K562 (cell line): ENCODE data around the gene PIP5KL1. TPM values are rescaled to one million over a fixed set of nuclear protein-coding genes. Genes with fewer than 3 reads are reported as not detected.
A peak's percentile ranks its signal among the peaks of the same experiment; 100 is the strongest.

ENCODE experiments used
- ATAC-seq: fragments of 200-7000 bp; cut with Tn5 transposase; 3 replicates; pipeline ENCODE4 v1.9.1; 2020; ENCODE audit warnings: moderate library complexity
- BruUV-seq: library from RNA; stranded (reverse); fragments of 400-500 nt; replicated peaks from 2 replicates; lab custom pipeline; 2021; lab: Mats Ljungman, UMichigan
- CTCF ChIA-PET: fragments of 300-600 bp; formaldehyde crosslinking; extraction: SDS; loops from one replicate; lab custom pipeline; 2021; ENCODE audit warnings: low intra/inter-chr PET ratio; lab: Yijun Ruan, JAX
- POLR2A ChIA-PET: fragments of 300-600, 350-650 bp; sonication (Branson Sonifier 250); formaldehyde crosslinking; extraction: SDS; loops from one replicate; lab custom pipeline; 2021; ENCODE audit warnings: antibody characterized with exemption, inconsistent platforms; lab: Yijun Ruan, JAX
- DNase-seq, 4 experiments: peaks; one replicate each; pipeline versions ENCODE4 v3.0.0 to v3.0.0-alpha.2; 2011 to 2018; ENCODE audit warnings: low spot score in 3 of 4, mixed read lengths in 3 of 4; ENCODE audit errors: extremely low read depth in 1 of 4
- FAIRE-seq: peaks from 2 replicates; lab custom pipeline; 2011; peaks lifted over from hg19 to GRCh38; lab: Jason Lieb, UNC
- H2AFZ ChIP-seq: 2 replicates; pipeline ENCODE4 v1.6.0; 2011; ENCODE audit warnings: low read depth, low read length, control low read depth, inconsistent platforms
- H3K27ac ChIP-seq: fragments of 200-600 bp; 3 replicates; pipeline ENCODE4 v1.8.0; 2011; ENCODE audit warnings: low read depth, mild to moderate bottlenecking, control low read depth, inconsistent platforms, low read length, moderate library complexity, mixed read lengths; ENCODE audit errors: extremely low read depth
- H3K27me3 ChIP-seq, 2 experiments: fragments of 300-600 bp in 1 of 2; 2 replicates in 1 of 2; 3 replicates in 1 of 2; pipeline versions ENCODE4 v1.6.0 to v1.8.0; 2011; ENCODE audit warnings: inconsistent platforms in 2 of 2, low read length in 2 of 2, mild to moderate bottlenecking in 1 of 2, mixed read lengths in 1 of 2, moderate library complexity in 1 of 2; ENCODE audit not compliant: control insufficient read depth in 2 of 2, insufficient read depth in 2 of 2
- H3K36me3 ChIP-seq: fragments of 300-600 bp; 3 replicates; pipeline ENCODE4 v1.8.0; 2011; ENCODE audit warnings: mild to moderate bottlenecking, low read length, inconsistent platforms; ENCODE audit not compliant: control insufficient read depth, insufficient read depth
- H3K4me1 ChIP-seq, 2 experiments: fragments of 200-600 bp in 1 of 2; replicated peaks in 1 of 2; 2 replicates in 1 of 2; 3 replicates in 1 of 2; pipeline versions ENCODE4 v1.5.1 to v1.8.0; 2011; ENCODE audit warnings: inconsistent platforms in 2 of 2, low read length in 2 of 2, mild to moderate bottlenecking in 1 of 2, mixed read lengths in 1 of 2, moderate library complexity in 1 of 2; ENCODE audit not compliant: control insufficient read depth in 2 of 2, insufficient read depth in 2 of 2
- H3K4me2 ChIP-seq: 2 replicates; pipeline ENCODE4 v1.6.1; 2011; ENCODE audit warnings: low read length, control low read depth, inconsistent platforms, mixed read lengths; ENCODE audit not compliant: insufficient read depth
- H3K4me3 ChIP-seq: fragments of 200-600 bp; sonication (generic), shearing (Covaris generic); 2 replicates; pipeline ENCODE4 v1.5.1; 2016; ENCODE audit warnings: control low read depth, inconsistent platforms
- H3K79me2 ChIP-seq: fragments of 200-600 bp; 3 replicates; pipeline ENCODE4 v1.8.0; 2011; ENCODE audit warnings: low read length, inconsistent platforms; ENCODE audit not compliant: control insufficient read depth, insufficient read depth
- H3K9ac ChIP-seq, 2 experiments: 2 replicates each; pipeline versions ENCODE4 v1.6.0 to v1.6.1; 2011; ENCODE audit warnings: low read depth in 2 of 2, low read length in 2 of 2, control low read depth in 1 of 2, inconsistent platforms in 1 of 2, mild to moderate bottlenecking in 1 of 2, mixed read lengths in 1 of 2; ENCODE audit not compliant: insufficient read depth in 1 of 2
- H3K9me1 ChIP-seq: one replicate; pipeline ENCODE4 v1.6.0; 2011; ENCODE audit warnings: inconsistent platforms, mild to moderate bottlenecking, low read length, moderate library complexity; ENCODE audit not compliant: control insufficient read depth, insufficient read depth
- H3K9me3 ChIP-seq: replicated peaks from 2 replicates; pipeline ENCODE4 v1.5.1; 2011; ENCODE audit warnings: low read depth, low read length, inconsistent platforms; ENCODE audit not compliant: control insufficient read depth, insufficient read depth
- H4K20me1 ChIP-seq: replicated peaks from 2 replicates; pipeline ENCODE4 v1.6.1; 2011; ENCODE audit warnings: low read length, inconsistent platforms, mixed read lengths; ENCODE audit not compliant: control insufficient read depth, insufficient read depth
- CREB5 ChIP-seq: fragments of 250-450 bp; sonication (Bioruptor Pico); IDR thresholded peaks from 2 replicates; pipeline ENCODE4 v1.5.0; 2020; ENCODE audit warnings: mild to moderate bottlenecking
- GATA2 ChIP-seq: sonication (generic); formaldehyde crosslinking; IDR thresholded peaks from 2 replicates; pipeline ENCODE4 v1.4.0; 2020; ENCODE audit warnings: mild to moderate bottlenecking, missing genetic modification reagents
- NFE2L1 ChIP-seq: fragments of 450-650 bp; IDR thresholded peaks from 2 replicates; pipeline ENCODE4 v1.6.1; 2016; ENCODE audit warnings: missing genetic modification characterization, low read depth, mild to moderate bottlenecking, missing compliant biosample characterization, moderate library complexity, borderline replicate concordance
- NKRF ChIP-seq: fragments of 450-650 bp; IDR thresholded peaks from 2 replicates; pipeline ENCODE4 v1.6.1; 2016; ENCODE audit warnings: borderline replicate concordance
- RREB1 ChIP-seq: fragments of 250-450 bp; sonication (Bioruptor Pico); IDR thresholded peaks from 2 replicates; pipeline ENCODE4 v1.4.0; 2020
- ZFX ChIP-seq: sonication (generic); formaldehyde crosslinking; IDR thresholded peaks from 2 replicates; pipeline ENCODE4 v1.8.0; 2022; ENCODE audit warnings: mild to moderate bottlenecking, missing genetic modification reagents, moderate library complexity
- WGBS: fragments of 100-300 bp; shearing (Covaris generic); methylation state at CpG from one replicate; pipeline ENCODE4 v1.1.6; 2016; ENCODE audit warnings: low coverage, mixed read lengths; ENCODE audit not compliant: insufficient coverage; ENCODE audit errors: missing lambda C conversion rate; 5-methylcytosine and 5-hydroxymethylcytosine counted together
- in situ Hi-C: fragments of 300-500 bp; cut with MboI; formaldehyde crosslinking; loops from 4 replicates; pipeline ENCODE4 v1.15.0; 2018; ENCODE audit warnings: inconsistent platforms, mixed read lengths
- intact Hi-C: fragments of 100-400 bp; cut with micrococcal nuclease; formaldehyde crosslinking; loops from 2 replicates; pipeline ENCODE4 v1.14.2; 2022
- polyA plus RNA-seq, 8 experiments: library from polyadenylated mRNA; depleted of rRNA in 4 of 8; stranded (reverse) in 5 of 8; unstranded in 3 of 8; fragments of >200 nt; fragmentation: Nextera tagmentation in 2 of 8; fragmentation: Illumina TruSeq in 1 of 8; extraction: Ambion mirVana in 2 of 8; extraction: Trizol in 1 of 8; gene quantifications; 2 replicates each; pipeline versions ENCODE4 v1.2.1 to v1.2.3, GENCODE V29; 2011 to 2014; ENCODE audit warnings: inconsistent platforms in 1 of 8, missing spikeins in 1 of 8
- total RNA-seq, 7 experiments: library from RNA; depleted of rRNA in 6 of 7; stranded (reverse); fragments of >200 nt in 6 of 7; fragmentation: Illumina TruSeq in 2 of 7; extraction: Trizol in 2 of 7; gene quantifications; 2 replicates each; pipeline versions ENCODE4 v1.2.1 to v1.2.3, GENCODE V29; 2011 to 2021; ENCODE audit warnings: low replicate concordance in 1 of 7
- TF ChIP-seq, protein P1 (sequence below): fragments of 450-650 bp; formaldehyde crosslinking; IDR thresholded peaks from 2 replicates; pipeline ENCODE4 v1.4.0; 2020; ENCODE audit warnings: mild to moderate bottlenecking, moderate library complexity
- TF ChIP-seq, protein P2 (sequence below): sonication (generic); formaldehyde crosslinking; IDR thresholded peaks from 2 replicates; pipeline ENCODE4 v1.8.0; 2022; ENCODE audit warnings: mild to moderate bottlenecking, missing genetic modification reagents

PIP5KL1 gene
- total and polyA plus RNA-seq, 9 of the 15 experiments (the other 6 are each of a cell fraction or from before 2014, with no cell fraction given): 0.18 to 4.8 (median 1.2) TPM

GRCh38 chr9:127927988-127928675 lies 2.4 kb downstream of the PIP5KL1 start:
- FAIRE-seq (peak; percentile 19), ATAC-seq (peak; percentile 32), DNase-seq (peak in 3 of 4 experiments; percentile 43 to 53 (median 46))
- H3K27me3 ChIP-seq: no peaks in the 10 kb centered on the region
- H3K27ac ChIP-seq: no peak overlapping the region
- H3K4me1 ChIP-seq: peaks cover 37 to 64% of the 10 kb centered on the region in 2 experiments
- in situ Hi-C loops: loop anchor here (5.0 to 10.0 kb wide), 2 partner anchors 426 to 713 kb away; no protein-coding TSS in a partner anchor
- ChIA-PET POLR2A (interaction anchor here (0.6 to 1.4 kb wide), 5 partner anchors 9 to 365 kb away, joined by 3 to 5 read pairs (median 3); no protein-coding TSS in a partner anchor), CTCF (no interaction called here)
- H3K9me1 ChIP-seq: no peaks in the 10 kb centered on the region
- peak overlapping the region; percentile 66 for H2AFZ ChIP-seq
- H3K4me2 ChIP-seq: peak overlapping the region; percentile 57
- no TSS peak for BruUV-seq
- H3K79me2 ChIP-seq: 0 out of 3 replicates have a peak, but pooled peaks cover 3% of the 10 kb centered on the region
- no peaks in the 10 kb centered on the region for H4K20me1 ChIP-seq
- intact Hi-C loops: no loop called here
- H3K9me3 ChIP-seq: no peaks in the 10 kb centered on the region
- 12% methylated on average over 21 of the region's 24 CpGs for WGBS
- H3K4me3 ChIP-seq: peak overlapping the region; percentile 7; the same call in 1 of the 2 replicates
- H3K9ac ChIP-seq: peak overlapping the region in 1 of 2 experiments; percentile 69; a peak in 3 of 4 replicates
- no peaks in the 10 kb centered on the region for H3K36me3 ChIP-seq
- TF ChIP-seq, protein P1, sequence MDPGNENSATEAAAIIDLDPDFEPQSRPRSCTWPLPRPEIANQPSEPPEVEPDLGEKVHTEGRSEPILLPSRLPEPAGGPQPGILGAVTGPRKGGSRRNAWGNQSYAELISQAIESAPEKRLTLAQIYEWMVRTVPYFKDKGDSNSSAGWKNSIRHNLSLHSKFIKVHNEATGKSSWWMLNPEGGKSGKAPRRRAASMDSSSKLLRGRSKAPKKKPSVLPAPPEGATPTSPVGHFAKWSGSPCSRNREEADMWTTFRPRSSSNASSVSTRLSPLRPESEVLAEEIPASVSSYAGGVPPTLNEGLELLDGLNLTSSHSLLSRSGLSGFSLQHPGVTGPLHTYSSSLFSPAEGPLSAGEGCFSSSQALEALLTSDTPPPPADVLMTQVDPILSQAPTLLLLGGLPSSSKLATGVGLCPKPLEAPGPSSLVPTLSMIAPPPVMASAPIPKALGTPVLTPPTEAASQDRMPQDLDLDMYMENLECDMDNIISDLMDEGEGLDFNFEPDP (CRISPR knock-in tag): no peak
- no peak for TF ChIP-seq GATA2
- 0 out of 2 replicates have a peak, but pooled peaks have one; percentile 5 for TF ChIP-seq NKRF
- TF ChIP-seq NFE2L1 (tag): no peak
- no peak for TF ChIP-seq CREB5 (CRISPR knock-in tag)
- TF ChIP-seq ZFX: peak; percentile 32; the same call in 1 of the 2 replicates
- TF ChIP-seq RREB1 (CRISPR knock-in tag): no peak
- TF ChIP-seq, protein P2, sequence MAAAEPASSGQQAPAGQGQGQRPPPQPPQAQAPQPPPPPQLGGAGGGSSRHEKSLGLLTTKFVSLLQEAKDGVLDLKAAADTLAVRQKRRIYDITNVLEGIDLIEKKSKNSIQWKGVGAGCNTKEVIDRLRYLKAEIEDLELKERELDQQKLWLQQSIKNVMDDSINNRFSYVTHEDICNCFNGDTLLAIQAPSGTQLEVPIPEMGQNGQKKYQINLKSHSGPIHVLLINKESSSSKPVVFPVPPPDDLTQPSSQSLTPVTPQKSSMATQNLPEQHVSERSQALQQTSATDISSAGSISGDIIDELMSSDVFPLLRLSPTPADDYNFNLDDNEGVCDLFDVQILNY (CRISPR knock-in tag): no peak
